AG09319 (cell line): ENCODE results near the gene COL9A2.

Experiments
- DNase-seq: peaks from one replicate; pipeline ENCODE4 v3.0.0-alpha.2; 2010; ENCODE audit warnings: low read depth; ENCODE audit errors: extremely low read depth
- CTCF ChIP-seq: IDR thresholded peaks from 2 replicates; pipeline ENCODE4 v1.5.1; 2011; ENCODE audit warnings: low read depth, mild to moderate bottlenecking, inconsistent platforms, low read length, moderate library complexity

COL9A2 gene

DNA sequence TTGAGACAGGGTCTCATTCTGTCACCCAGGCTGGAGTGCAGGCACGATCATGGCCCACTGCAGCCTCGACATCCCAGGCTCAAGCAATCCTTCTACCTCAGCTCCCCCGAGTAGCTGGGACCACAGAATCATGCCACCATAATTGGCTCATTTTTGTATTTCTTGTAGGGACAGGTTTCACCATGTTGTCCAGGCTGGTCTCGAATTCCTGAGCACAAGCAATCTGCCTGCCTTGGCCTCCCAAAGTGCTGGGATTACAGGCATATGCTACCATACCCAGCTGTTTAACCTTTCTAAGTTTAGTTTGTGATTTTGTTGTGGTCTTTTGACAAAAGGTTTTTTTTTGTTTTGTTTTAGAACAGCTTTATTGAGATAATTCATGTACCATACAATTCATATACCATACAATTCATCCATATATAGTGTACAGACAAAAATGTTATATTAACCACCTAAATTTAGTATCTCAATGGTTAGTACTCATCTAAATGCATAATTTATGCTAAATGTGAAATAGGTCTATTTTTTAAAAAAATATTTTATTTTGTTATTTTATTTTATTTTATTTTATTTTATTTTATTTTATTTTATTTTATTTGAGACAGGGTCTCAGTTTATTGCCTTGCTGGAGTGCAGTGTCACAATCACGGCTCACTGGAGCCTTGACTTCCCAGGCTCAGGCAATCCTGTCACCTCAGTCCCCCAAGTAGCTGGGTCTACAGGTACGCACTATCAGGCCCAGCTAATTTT lies 50.1 kb downstream of the COL9A2 start:
- no peak for TF ChIP-seq CTCF
- no peak for DNase-seq

DNA sequence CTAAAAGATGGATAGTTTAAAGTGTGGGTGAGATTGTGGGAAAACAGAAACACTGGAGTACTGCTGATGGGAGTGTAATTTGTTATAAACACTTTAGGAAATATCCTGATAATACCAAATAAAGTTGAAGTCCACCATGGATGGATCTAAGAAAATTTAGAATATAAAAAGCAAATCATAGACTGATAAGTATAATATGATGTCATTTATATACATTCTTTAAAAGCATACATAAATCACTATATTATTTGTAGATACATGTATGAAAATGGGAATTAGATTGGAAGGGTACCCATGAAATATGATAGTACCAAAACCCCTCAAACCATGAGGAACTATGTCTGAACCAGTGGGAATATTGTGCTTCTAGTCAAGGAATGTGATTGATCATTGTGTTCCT lies 51.2 kb downstream of the COL9A2 start:
- DNase-seq = no peak
- TF ChIP-seq CTCF = no peak

- DNase-seq = no peak
- TF ChIP-seq CTCF = no peak
These were observed 51.8 kb downstream of the COL9A2 start for GRCh38 chr1:40265298-40265697.

DNA sequence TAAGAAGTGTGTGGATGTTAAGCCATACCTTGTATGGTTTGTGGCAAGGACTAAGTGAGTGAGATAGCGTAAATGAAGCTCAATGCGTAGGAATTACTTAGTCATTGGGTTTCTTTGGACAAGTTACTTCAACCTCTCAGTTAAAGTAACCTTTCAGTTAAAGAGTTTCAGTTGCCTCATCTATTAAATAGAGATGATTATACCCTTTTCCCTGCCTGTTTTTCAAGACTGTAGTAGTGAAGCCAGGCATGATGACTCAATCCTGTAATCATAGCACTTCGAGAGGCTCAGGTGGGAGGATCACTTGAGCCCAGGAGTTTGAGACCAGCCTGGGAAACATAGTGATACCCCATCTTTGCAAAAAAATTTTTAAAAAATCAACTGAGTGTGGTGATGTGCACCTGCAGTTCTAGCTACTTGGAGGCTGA lies 52.7 kb downstream of the COL9A2 start:
- TF ChIP-seq CTCF = no peak
- no peak for DNase-seq

DNA sequence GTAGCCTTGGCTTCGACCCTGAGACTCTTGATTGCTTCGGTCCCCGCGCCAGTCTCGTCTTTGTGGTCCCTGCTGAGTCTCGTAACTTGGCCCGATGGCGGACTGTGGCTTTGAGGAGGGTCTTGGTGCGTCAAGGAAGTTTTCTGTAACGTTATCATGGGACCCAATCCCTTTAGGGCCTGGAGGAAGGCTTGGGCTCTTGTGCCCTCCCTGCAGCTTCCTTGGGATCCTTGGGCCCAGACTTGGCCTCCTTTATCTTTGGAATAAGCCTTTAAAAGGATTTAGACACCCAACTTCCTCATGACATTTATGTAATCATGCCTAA lies 58.7 kb downstream of the COL9A2 start:
- no peak for DNase-seq

GRCh38 chr1:40257688-40258444 lies 59.2 kb downstream of the COL9A2 start, which contains the start of gene ZMPSTE24:
Gene ZMPSTE24, plus strand, starts transcription at chr1:40258236. Its CDS starts 36 bp downstream, at chr1:40258272.
- DNase-seq = peak; percentile 96
- no peak for TF ChIP-seq CTCF

More for the DNA sequence above, 58.7 kb downstream of the COL9A2 start:
- no peak for TF ChIP-seq CTCF

DNA sequence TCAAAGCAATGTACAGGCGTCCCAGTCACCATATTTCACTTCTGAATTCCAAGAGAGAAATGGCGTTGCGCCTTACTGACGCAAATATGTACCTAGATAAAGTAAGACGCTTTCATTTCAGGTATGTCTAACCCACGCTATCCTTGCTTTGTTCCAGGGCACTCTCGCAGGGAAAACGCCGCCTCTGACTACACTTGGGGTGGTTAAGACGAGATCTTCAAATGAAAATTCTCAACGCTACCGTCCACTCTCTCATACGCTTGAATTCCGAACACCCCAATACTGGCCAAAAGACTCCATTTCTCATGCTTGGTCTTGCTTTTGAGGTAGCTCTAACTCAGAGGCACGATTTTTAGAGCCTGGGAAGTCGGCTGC lies 59.8 kb downstream of the COL9A2 start:
- no peak for DNase-seq
- no peak for TF ChIP-seq CTCF
